Esophagus squamous epithelium (tissue), 5 donors: ENCODE measurements around the gene TUBA8. TPM values are rescaled to one million over a fixed set of nuclear protein-coding genes. Genes with fewer than 3 reads are reported as not detected.
A peak's percentile ranks its signal among the peaks of the same experiment; 100 is the strongest.

Experiments used
- DNase-seq: peaks from one replicate; lab custom pipeline; 2025; lab: John Stamatoyannopoulos, UW
- H3K27ac ChIP-seq, 4 donors: fragments of 200-600 bp; sonication (generic); one replicate each; pipeline ENCODE4 v1.5.1; 2016 to 2019; ENCODE audit warnings: mild to moderate bottlenecking in 1 of 4
- H3K27me3 ChIP-seq, 4 donors: fragments of 200-600 bp; sonication (generic); 1 replicate in 3 of 4; 2 replicates in 1 of 4; pipeline versions ENCODE4 v1.5.1 to v1.6.0; 2017 to 2021; ENCODE audit warnings: antibody characterized with exemption in 1 of 4
- H3K36me3 ChIP-seq, 3 donors: fragments of 200-600 bp; sonication (generic); one replicate each; pipeline ENCODE4 v1.5.1; 2016 to 2019
- H3K4me1 ChIP-seq, 3 donors: fragments of 200-600 bp; sonication (generic); one replicate each; pipeline ENCODE4 v1.5.1; 2017 to 2019
- H3K4me3 ChIP-seq, 4 donors: fragments of 200-600 bp; sonication (generic); 1 replicate in 3 of 4; 2 replicates in 1 of 4; pipeline ENCODE4 v1.5.1; 2016 to 2019; ENCODE audit warnings: mild to moderate bottlenecking in 2 of 4, moderate library complexity in 1 of 4
- H3K9me3 ChIP-seq, 3 donors: fragments of 200-600 bp; sonication (generic); one replicate each; pipeline ENCODE4 v1.5.1; 2016 to 2019
- CTCF ChIP-seq, 6 experiments: fragments of 450-650 bp in 4 of 6; fragments of 200-600 bp in 2 of 6; sonication (generic) in 2 of 6; IDR thresholded peaks; one replicate each; pipeline ENCODE4 v1.5.1; 2016 to 2019; ENCODE audit warnings: antibody characterized with exemption in 6 of 6, mild to moderate bottlenecking in 4 of 6, moderate library complexity in 4 of 6
- POLR2A ChIP-seq, 4 donors: fragments of 450-650 bp; IDR thresholded peaks; one replicate each; pipeline ENCODE4 v1.6.1; 2017; ENCODE audit warnings: antibody characterized with exemption in 4 of 4, mild to moderate bottlenecking in 4 of 4, moderate library complexity in 3 of 4
- whole genome bisulfite sequencing, 2 donors: methylation state at CpG; one replicate each; pipeline ENCODE4 v1.1.5; 2018; 5-methylcytosine and 5-hydroxymethylcytosine counted together
- intact Hi-C: fragments of 100-400 bp; cut with DNase I; formaldehyde crosslinking; loops from one replicate; pipeline ENCODE4 v1.15.0; 2022
- total RNA-seq, 4 donors: library from RNA; depleted of rRNA; stranded (reverse); fragments of >200 nt; gene quantifications; one replicate each; pipeline ENCODE4 v1.1.0, GENCODE V29; 2016
- donor health status: DM: yes; HTN: yes; CAD: no.

Gene TUBA8
- total RNA-seq, 4 donors from 2014 or later, result 0.57 to 2.1 TPM; not detected in 2

GRCh38 chr22:18110954-18111758, 547 bp downstream of the TUBA8 start:
- Histone ChIP-seq H3K4me3 (peak overlapping the region; percentile 32 to 66 (median 47)), H3K9me3 (no peaks in the 10 kb centered on the region), H3K36me3 (no peaks in the 10 kb centered on the region), H3K27ac (peak overlapping the region in 1 of 4 donors; percentile 3), H3K27me3 (peaks cover 0 to 35% (median 0%) of the 10 kb centered on the region in 4 donors), H3K4me1 (peaks cover 11 to 24% (median 17%) of the 10 kb centered on the region in 3 donors)
- no peak for DNase-seq
- WGBS, 2 donors, result 22 to 56% methylated on average over 5 to 9 of the region's 39 CpGs
- intact Hi-C loops, result no loop called here
- no peak for TF ChIP-seq POLR2A (IDR thresholded peaks at IDR 0.05)
- TF ChIP-seq CTCF (IDR thresholded peaks at IDR 0.05), result no peak

GRCh38 chr22:18111759-18112330, 1.2 kb downstream of the TUBA8 start:
- 57 to 86% methylated on average over 6 to 7 of the region's 12 CpGs for WGBS, 2 donors
- peaks cover 11 to 24% (median 17%) of the 10 kb centered on the region in 3 donors for H3K4me1 ChIP-seq
- H3K27ac ChIP-seq, result no peak overlapping the region
- peaks cover 0 to 35% (median 0%) of the 10 kb centered on the region in 4 donors for H3K27me3 ChIP-seq
- H3K36me3 ChIP-seq, result no peaks in the 10 kb centered on the region
- intact Hi-C loops, result no loop called here
- DNase-seq, result no peak
- TF ChIP-seq CTCF (IDR thresholded peaks at IDR 0.05), result no peak
- peak overlapping the region in 1 of 4 donors; percentile 66 for H3K4me3 ChIP-seq
- H3K9me3 ChIP-seq, result no peaks in the 10 kb centered on the region

- Histone ChIP-seq H3K4me3 (no peak overlapping the region), H3K9me3 (no peaks in the 10 kb centered on the region), H3K4me1 (peaks cover 11 to 24% (median 17%) of the 10 kb centered on the region in 3 donors), H3K27me3 (peaks cover 0 to 35% (median 0%) of the 10 kb centered on the region in 4 donors), H3K36me3 (no peaks in the 10 kb centered on the region), H3K27ac (no peak overlapping the region)
- WGBS, 2 donors, result 63 to 71% methylated on average over 6 of the region's 6 CpGs
- no peak for TF ChIP-seq POLR2A (IDR thresholded peaks at IDR 0.05)
- TF ChIP-seq CTCF (IDR thresholded peaks at IDR 0.05), result no peak
- intact Hi-C loops, result no loop called here
- DNase-seq, result no peak
Measured at GRCh38 chr22:18112440-18112839, 1.8 kb downstream of the TUBA8 start.

GRCh38 chr22:18113680-18114394, 3.2 kb downstream of the TUBA8 start:
- H3K4me1 ChIP-seq, result peaks cover 11 to 24% (median 17%) of the 10 kb centered on the region in 3 donors
- H3K4me3 ChIP-seq, result no peak overlapping the region
- TF ChIP-seq CTCF (IDR thresholded peaks at IDR 0.05) (no peak), POLR2A (IDR thresholded peaks at IDR 0.05) (no peak)
- WGBS, 2 donors, result 70 to 76% methylated on average over 7 to 8 of the region's 11 CpGs
- intact Hi-C loops, result no loop called here
- H3K27me3 ChIP-seq, result peaks cover 0 to 31% (median 0%) of the 10 kb centered on the region in 4 donors
- no peaks in the 10 kb centered on the region for H3K36me3 ChIP-seq
- no peak overlapping the region for H3K27ac ChIP-seq
- no peak for DNase-seq
- H3K9me3 ChIP-seq, result no peaks in the 10 kb centered on the region
